Ascending aorta (tissue), 2 donors: Measurements from ENCODE around the gene SNN. TPM values are rescaled to one million over a fixed set of nuclear protein-coding genes. Genes with fewer than 3 reads are reported as not detected.

ENCODE experiments used
- DNase-seq, 2 donors: peaks; one replicate each; pipeline ENCODE4 v3.0.0-alpha.2; 2019; ENCODE audit warnings: low spot score in 2 of 2
- H3K27ac ChIP-seq, 2 donors: fragments of 200-600 bp; sonication (generic); one replicate each; pipeline ENCODE4 v1.5.1; 2016 to 2017; ENCODE audit warnings: mild to moderate bottlenecking in 1 of 2
- H3K27me3 ChIP-seq: fragments of 200-600 bp; sonication (generic); one replicate; pipeline ENCODE4 v1.5.1; 2017
- H3K36me3 ChIP-seq, 2 donors: fragments of 200-600 bp; sonication (generic); one replicate each; pipeline ENCODE4 v1.5.1; 2016
- H3K4me1 ChIP-seq, 2 donors: fragments of 200-600 bp; sonication (generic); one replicate each; pipeline ENCODE4 v1.5.1; 2016 to 2017; ENCODE audit warnings: mild to moderate bottlenecking in 1 of 2
- H3K4me3 ChIP-seq, 2 donors: fragments of 200-600 bp; sonication (generic); one replicate each; pipeline ENCODE4 v1.5.1; 2016 to 2017; ENCODE audit warnings: mild to moderate bottlenecking in 1 of 2
- H3K9me3 ChIP-seq, 2 donors: fragments of 200-600 bp; sonication (generic); one replicate each; pipeline ENCODE4 v1.5.1; 2016
- CTCF ChIP-seq, 3 experiments: fragments of 200-600 bp in 2 of 3; fragments of 450-650 bp in 1 of 3; sonication (generic) in 2 of 3; IDR thresholded peaks; one replicate each; pipeline ENCODE4 v1.5.1; 2016 to 2019; ENCODE audit warnings: antibody characterized with exemption in 3 of 3, mild to moderate bottlenecking in 1 of 3, moderate library complexity in 1 of 3
- intact Hi-C: fragments of 100-400 bp; cut with DNase I; formaldehyde crosslinking; loops from one replicate; pipeline ENCODE4 v1.15.1; 2023
- total RNA-seq: library from RNA; depleted of rRNA; stranded (reverse); fragments of >200 nt; gene quantifications from one replicate; pipeline ENCODE4 v1.1.0, GENCODE V29; 2016

Gene SNN
- total RNA-seq, 1 donor from 2014 or later = 2.1 TPM

GRCh38 chr16:11640987-11641817, 27.1 kb upstream of the SNN start:
- intact Hi-C loops = loop anchor here (1.0 to 2.0 kb wide), 7 partner anchors 27 to 234 kb away; partner anchors contain the start of genes LITAF and SNN
- H3K36me3 ChIP-seq = no peaks in the 10 kb centered on the region
- H3K9me3 ChIP-seq = no peaks in the 10 kb centered on the region
- H3K27ac ChIP-seq = peak overlapping the region; percentile 86 to 93
- peak overlapping the region in 1 of 2 donors; percentile 17 for H3K4me3 ChIP-seq
- H3K4me1 ChIP-seq = peaks cover 10 to 19% of the 10 kb centered on the region in 2 donors
- H3K27me3 ChIP-seq = no peaks in the 10 kb centered on the region
- no peak for DNase-seq
- TF ChIP-seq CTCF (IDR thresholded peaks at IDR 0.05) = peak; percentile 73 to 82 (median 76)

- Histone ChIP-seq H3K4me1 (peaks cover 10 to 19% of the 10 kb centered on the region in 2 donors), H3K9me3 (no peaks in the 10 kb centered on the region), H3K36me3 (no peaks in the 10 kb centered on the region), H3K27ac (no peak overlapping the region), H3K27me3 (no peaks in the 10 kb centered on the region), H3K4me3 (no peak overlapping the region)
- TF ChIP-seq CTCF (IDR thresholded peaks at IDR 0.05) = no peak
- intact Hi-C loops = no loop called here
- DNase-seq = no peak
Measured at GRCh38 chr16:11642765-11643116, 25.5 kb upstream of the SNN start.

- no peak for DNase-seq
Measured at GRCh38 chr16:11649276-11649675, 19.0 kb upstream of the SNN start.

GRCh38 chr16:11650641-11651591, 17.3 kb upstream of the SNN start:
- no peak overlapping the region for H3K27ac ChIP-seq
- H3K4me3 ChIP-seq = no peak overlapping the region
- H3K4me1 ChIP-seq = no peaks in the 10 kb centered on the region
- no peak for DNase-seq
- no peaks in the 10 kb centered on the region for H3K9me3 ChIP-seq
- no peaks in the 10 kb centered on the region for H3K36me3 ChIP-seq
- TF ChIP-seq CTCF (IDR thresholded peaks at IDR 0.05) = no peak
- no peaks in the 10 kb centered on the region for H3K27me3 ChIP-seq
- intact Hi-C loops = no loop called here

More at GRCh38 chr16:11649276-11649675, 19.0 kb upstream of the SNN start:
- H3K36me3 ChIP-seq = no peaks in the 10 kb centered on the region
- H3K27me3 ChIP-seq = no peaks in the 10 kb centered on the region
- intact Hi-C loops = no loop called here
- no peaks in the 10 kb centered on the region for H3K4me1 ChIP-seq
- TF ChIP-seq CTCF (IDR thresholded peaks at IDR 0.05) = no peak
- H3K9me3 ChIP-seq = no peaks in the 10 kb centered on the region
- H3K27ac ChIP-seq = no peak overlapping the region
- no peak overlapping the region for H3K4me3 ChIP-seq

- Histone ChIP-seq H3K27me3 (no peaks in the 10 kb centered on the region), H3K4me3 (no peak overlapping the region), H3K9me3 (no peaks in the 10 kb centered on the region), H3K4me1 (no peaks in the 10 kb centered on the region), H3K36me3 (no peaks in the 10 kb centered on the region), H3K27ac (no peak overlapping the region)
- no peak for DNase-seq
- intact Hi-C loops = no loop called here
- no peak for TF ChIP-seq CTCF (IDR thresholded peaks at IDR 0.05)
Measured at GRCh38 chr16:11651796-11652195, 16.5 kb upstream of the SNN start.
